ENCODE data around the gene TBCEL. TPM values are rescaled to one million over a fixed set of nuclear protein-coding genes. Genes with fewer than 3 reads are reported as not detected.
"Not testable (repeated sequence)": the region's sequence is repeated elsewhere in the genome, so short reads cannot be mapped to it uniquely, and the experiment has no call there.

Gene TBCEL
- total RNA-seq, 2 experiments from 2014 or later = 6.8 to 7.2 TPM

GRCh38 chr11:121029153-121029552 is 5.3 kb downstream of the TBCEL start:
- Mint-ChIP-seq H3K27ac (no peak overlapping the region), H3K36me3 (ENCODE audit: low read depth) (peaks cover 3% of the 10 kb centered on the region), H3K9me3 (no peaks in the 10 kb centered on the region), H3K4me1 (ENCODE audit: low read depth) (peaks cover 36% of the 10 kb centered on the region), H3K4me3 (no peak overlapping the region), H3K27me3 (no peaks in the 10 kb centered on the region)
- intact Hi-C loops (cut with micrococcal nuclease) = no loop called here
- DNase-seq (no peak), ATAC-seq (no peak)
- ChIA-PET POLR2A (no interaction called here), CTCF (no interaction called here)
- TF ChIP-seq CTCF (IDR thresholded peaks at IDR 0.05) = no peak

GRCh38 chr11:121029813-121030445 is 6.0 kb downstream of the TBCEL start:
- no peak for TF ChIP-seq CTCF (IDR thresholded peaks at IDR 0.05)
- ChIA-PET CTCF (interaction anchor here (0.9 kb wide), 1 partner anchor 34 kb away, joined by 3 read pairs; no protein-coding TSS in a partner anchor), POLR2A (no interaction called here)
- H3K9me3 Mint-ChIP-seq = no peaks in the 10 kb centered on the region
- peaks cover 3% of the 10 kb centered on the region for H3K36me3 Mint-ChIP-seq (ENCODE audit: low read depth)
- H3K27me3 Mint-ChIP-seq = no peaks in the 10 kb centered on the region
- ATAC-seq (no peak), DNase-seq (no peak)
- no peak overlapping the region for H3K27ac Mint-ChIP-seq
- intact Hi-C loops (cut with micrococcal nuclease) = no loop called here
- peaks cover 31% of the 10 kb centered on the region for H3K4me1 Mint-ChIP-seq (ENCODE audit: low read depth)
- H3K4me3 Mint-ChIP-seq = no peak overlapping the region

GRCh38 chr11:121031167-121031566 is 7.3 kb downstream of the TBCEL start:
- no peak overlapping the region for H3K4me3 Mint-ChIP-seq
- intact Hi-C loops (cut with micrococcal nuclease) = no loop called here
- ChIA-PET POLR2A (no interaction called here), CTCF (no interaction called here)
- peaks cover 33% of the 10 kb centered on the region for H3K4me1 Mint-ChIP-seq (ENCODE audit: low read depth)
- DNase-seq = no peak
- no peak for ATAC-seq
- no peaks in the 10 kb centered on the region for H3K27me3 Mint-ChIP-seq
- H3K9me3 Mint-ChIP-seq = no peaks in the 10 kb centered on the region
- H3K27ac Mint-ChIP-seq = no peak overlapping the region
- no peak for TF ChIP-seq CTCF (IDR thresholded peaks at IDR 0.05)
- peaks cover 4% of the 10 kb centered on the region for H3K36me3 Mint-ChIP-seq (ENCODE audit: low read depth)

GRCh38 chr11:121031648-121032047 is 7.7 kb downstream of the TBCEL start:
- H3K4me1 Mint-ChIP-seq (ENCODE audit: low read depth) = peaks cover 35% of the 10 kb centered on the region
- POLR2A ChIA-PET; ATAC-seq; H3K27ac Mint-ChIP-seq; H3K27me3 Mint-ChIP-seq; H3K4me3 Mint-ChIP-seq; H3K36me3 Mint-ChIP-seq (ENCODE audit: low read depth); intact Hi-C loops (cut with micrococcal nuclease); H3K9me3 Mint-ChIP-seq; DNase-seq; CTCF ChIA-PET: not testable (repeated sequence)

- peaks cover 33% of the 10 kb centered on the region for H3K4me1 Mint-ChIP-seq (ENCODE audit: low read depth)
- ATAC-seq (no peak), DNase-seq (no peak)
- peaks cover 4% of the 10 kb centered on the region for H3K36me3 Mint-ChIP-seq (ENCODE audit: low read depth)
- ChIA-PET CTCF (no interaction called here), POLR2A (no interaction called here)
- no peaks in the 10 kb centered on the region for H3K27me3 Mint-ChIP-seq
- intact Hi-C loops (cut with micrococcal nuclease) = no loop called here
- TF ChIP-seq CTCF (IDR thresholded peaks at IDR 0.05) = no peak
- no peaks in the 10 kb centered on the region for H3K9me3 Mint-ChIP-seq
- H3K4me3 Mint-ChIP-seq = no peak overlapping the region
- no peak overlapping the region for H3K27ac Mint-ChIP-seq
Measured at GRCh38 chr11:121032546-121032945, 8.6 kb downstream of the TBCEL start.

Measured in activated CD8-positive, alpha-beta T cell treated with anti-CD3 and anti-CD28 coated beads for 36 hours (primary cell).